HepG2 (cell line): ENCODE measurements around the gene KISS1R. TPM values are rescaled to one million over a fixed set of nuclear protein-coding genes. Genes with fewer than 3 reads are reported as not detected.

Source experiments
- FOSL2 ChIP-seq: sonication (generic); formaldehyde crosslinking; IDR thresholded peaks from 2 replicates; pipeline ENCODE4 v1.4.0; 2020; ENCODE audit warnings: missing genetic modification reagents
- GPBP1L1 ChIP-seq: sonication (generic); formaldehyde crosslinking; IDR thresholded peaks from 2 replicates; pipeline ENCODE4 v1.5.0; 2020; ENCODE audit warnings: mild to moderate bottlenecking, missing genetic modification reagents
- KDM1A ChIP-seq: IDR thresholded peaks from 2 replicates; pipeline ENCODE4 v1.6.1; 2016; ENCODE audit warnings: missing compliant biosample characterization
- KIAA2018 ChIP-seq: sonication (generic); formaldehyde crosslinking; IDR thresholded peaks from 2 replicates; pipeline ENCODE4 v1.5.0; 2020; ENCODE audit warnings: mild to moderate bottlenecking, missing genetic modification reagents, borderline replicate concordance
- MTA3 ChIP-seq: sonication (generic); formaldehyde crosslinking; IDR thresholded peaks from 2 replicates; pipeline ENCODE4 v1.4.0; 2020; ENCODE audit warnings: missing genetic modification reagents
- SRSF1 ChIP-seq: fragments of 200-400 bp; formaldehyde crosslinking; optimal IDR thresholded peaks from 2 replicates; pipeline ENCODE3; 2017; ENCODE audit warnings: mild to moderate bottlenecking, low read depth, low read length, moderate library complexity
- ZNF180 ChIP-seq: sonication (generic); formaldehyde crosslinking; IDR thresholded peaks from 2 replicates; pipeline ENCODE4 v1.4.0; 2020; ENCODE audit warnings: low read depth, missing genetic modification reagents, borderline replicate concordance
- ZNF205 ChIP-seq: IDR thresholded peaks from 2 replicates; pipeline ENCODE4 v1.6.1; 2018; ENCODE audit warnings: missing biosample characterization, missing genetic modification reagents
- ZNF24 ChIP-seq: fragments of 450-650 bp; IDR thresholded peaks from 2 replicates; pipeline ENCODE4 v1.6.1; 2017; ENCODE audit warnings: antibody characterized with exemption, mild to moderate bottlenecking
- ZNF468 ChIP-seq: sonication (generic); formaldehyde crosslinking; IDR thresholded peaks from 2 replicates; pipeline ENCODE4 v1.8.0; 2022; ENCODE audit warnings: mild to moderate bottlenecking, moderate library complexity, missing genetic modification reagents
- ZNF639 ChIP-seq: conservative IDR thresholded peaks from 2 replicates; pipeline ENCODE4 v1.6.1; 2018; ENCODE audit warnings: missing genetic modification reagents
- ZNF737 ChIP-seq: sonication (generic); formaldehyde crosslinking; IDR thresholded peaks from 2 replicates; pipeline ENCODE4 v1.5.0; 2020; ENCODE audit warnings: missing genetic modification reagents, mild to moderate bottlenecking, borderline replicate concordance
- ZNF747 ChIP-seq: sonication (generic); formaldehyde crosslinking; IDR thresholded peaks from 2 replicates; pipeline ENCODE4 v1.8.1; 2023; ENCODE audit warnings: missing genetic modification reagents, mild to moderate bottlenecking, borderline replicate concordance
- polyA plus RNA-seq, 8 experiments: library from polyadenylated mRNA; depleted of rRNA in 3 of 8; stranded (reverse) in 7 of 8; unstranded in 1 of 8; fragments of >200 nt; fragmentation: Illumina TruSeq in 4 of 8; extraction: Trizol in 4 of 8; gene quantifications; 2 replicates each; pipeline versions ENCODE4 v1.2.1 to v1.2.3, GENCODE V29; 2011 to 2016; ENCODE audit warnings: low read depth in 4 of 8, missing spikeins in 1 of 8, mixed read lengths in 1 of 8; ENCODE audit not compliant: insufficient read depth in 1 of 8
- total RNA-seq, 5 experiments: library from RNA; depleted of rRNA; stranded (reverse); fragments of >200 nt; fragmentation: Illumina TruSeq; extraction: Trizol; gene quantifications; 2 replicates each; pipeline ENCODE4 v1.2.3, GENCODE V29; 2016; ENCODE audit warnings: low read depth in 1 of 5
- TF ChIP-seq, protein P1 (sequence below): sonication (generic); formaldehyde crosslinking; conservative IDR thresholded peaks from 2 replicates; pipeline ENCODE4 v1.4.0; 2020; ENCODE audit warnings: missing genetic modification reagents

The KISS1R gene
- total and polyA plus RNA-seq, 2 of the 13 experiments (the other 11 are each of a cell fraction or from before 2014, with no cell fraction given): 1.1 to 10.2 TPM

DNA sequence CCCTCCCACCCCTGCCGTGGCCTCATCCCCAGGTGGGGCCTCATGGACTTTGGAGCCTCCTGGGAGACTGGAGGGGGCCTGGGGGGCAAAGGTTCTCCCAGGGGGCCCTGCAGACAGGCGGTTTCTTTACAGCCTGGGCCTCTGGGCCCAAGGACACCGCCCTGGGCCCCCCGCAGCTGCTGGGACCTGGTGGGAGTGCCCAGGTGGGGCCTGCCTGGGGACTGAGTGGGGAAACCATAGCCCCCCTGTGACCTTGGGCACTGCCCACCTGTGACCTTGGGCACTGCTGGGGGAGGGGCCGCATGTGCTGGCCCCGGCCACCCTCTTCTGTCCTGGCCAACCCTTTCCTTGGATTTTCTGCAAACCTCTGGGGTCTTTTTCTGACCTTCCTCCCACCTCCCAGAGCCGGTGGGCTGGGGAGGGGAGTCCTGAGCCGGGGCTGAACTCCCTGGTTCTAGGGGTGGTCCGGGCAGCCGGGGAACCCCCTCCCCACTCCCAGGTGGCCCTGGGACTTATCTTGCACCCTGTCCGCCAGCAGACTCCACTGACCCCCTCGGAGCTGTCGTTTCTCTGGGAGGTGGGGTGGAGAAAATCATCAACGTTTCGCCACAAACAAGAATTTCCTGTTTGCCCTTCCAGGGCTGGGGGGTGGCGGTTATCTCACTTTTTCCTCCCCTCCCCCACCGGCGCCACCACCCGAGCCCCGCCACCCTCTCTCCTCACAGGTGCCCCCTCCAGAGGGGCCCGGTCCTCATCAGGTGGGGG is 35.7 kb downstream of the KISS1R start (continued):
- TF ChIP-seq KDM1A (CRISPR knock-in tag) (no peak; the same call in 1 of the 2 replicates), ZNF205 (CRISPR knock-in tag) (peak; percentile 78), ZNF747 (CRISPR knock-in tag) (peak; percentile 95), KIAA2018 (CRISPR knock-in tag) (peak; percentile 43; the same call in 1 of the 2 replicates), SRSF1 (peak; percentile 99), ZNF737 (CRISPR knock-in tag) (no peak), FOSL2 (CRISPR knock-in tag) (peak; percentile 82), ZNF180 (CRISPR knock-in tag) (no peak), ZNF639 (CRISPR knock-in tag) (peak; percentile 41; the same call in 1 of the 2 replicates), ZNF468 (CRISPR knock-in tag) (no peak), GPBP1L1 (no peak), ZNF24 (0 out of 2 replicates have a peak, but pooled peaks have one; percentile 40), MTA3 (no peak)
- TF ChIP-seq, protein P1, sequence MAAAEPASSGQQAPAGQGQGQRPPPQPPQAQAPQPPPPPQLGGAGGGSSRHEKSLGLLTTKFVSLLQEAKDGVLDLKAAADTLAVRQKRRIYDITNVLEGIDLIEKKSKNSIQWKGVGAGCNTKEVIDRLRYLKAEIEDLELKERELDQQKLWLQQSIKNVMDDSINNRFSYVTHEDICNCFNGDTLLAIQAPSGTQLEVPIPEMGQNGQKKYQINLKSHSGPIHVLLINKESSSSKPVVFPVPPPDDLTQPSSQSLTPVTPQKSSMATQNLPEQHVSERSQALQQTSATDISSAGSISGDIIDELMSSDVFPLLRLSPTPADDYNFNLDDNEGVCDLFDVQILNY (CRISPR knock-in tag): no peak
